PFSK-1 (cell line): ENCODE data around the gene CD163.

Experiments used
- FOXP2 ChIP-seq: optimal IDR thresholded peaks from 2 replicates; pipeline ENCODE3; 2011; ENCODE audit warnings: borderline replicate concordance, control low read depth, inconsistent platforms; ENCODE audit not compliant: insufficient read depth; ENCODE audit errors: extremely low read length, extremely low read depth
- POLR2AphosphoS5 ChIP-seq: IDR thresholded peaks from 2 replicates; pipeline ENCODE4 v1.6.1; 2012; ENCODE audit warnings: low read depth, mild to moderate bottlenecking, control low read depth, low read length, moderate library complexity
- SIN3A ChIP-seq: IDR thresholded peaks from 2 replicates; pipeline ENCODE4 v1.6.1; 2012; ENCODE audit warnings: mild to moderate bottlenecking, low read length, moderate library complexity, borderline replicate concordance; ENCODE audit not compliant: insufficient read depth
- TAF1 ChIP-seq: IDR thresholded peaks from 2 replicates; pipeline ENCODE4 v1.6.1; 2012; ENCODE audit warnings: low read length, control low read depth, borderline replicate concordance; ENCODE audit not compliant: insufficient read depth
- TF ChIP-seq, protein P1 (sequence below), 2 experiments: IDR thresholded peaks; 2 replicates each; pipeline versions ENCODE4 v1.6.1 to v1.8.0; 2011 to 2012; ENCODE audit warnings: low read depth in 2 of 2, low read length in 2 of 2, control low read depth in 1 of 2, inconsistent platforms in 1 of 2, mild to moderate bottlenecking in 1 of 2, moderate library complexity in 1 of 2; ENCODE audit not compliant: insufficient read depth in 1 of 2

The CD163 gene

GRCh38 chr12:7444537-7444936 is 59.0 kb downstream of the CD163 start:
- TF ChIP-seq POLR2AphosphoS5 (no peak), FOXP2 (no peak), TAF1 (no peak), SIN3A (no peak)
- TF ChIP-seq, protein P1, sequence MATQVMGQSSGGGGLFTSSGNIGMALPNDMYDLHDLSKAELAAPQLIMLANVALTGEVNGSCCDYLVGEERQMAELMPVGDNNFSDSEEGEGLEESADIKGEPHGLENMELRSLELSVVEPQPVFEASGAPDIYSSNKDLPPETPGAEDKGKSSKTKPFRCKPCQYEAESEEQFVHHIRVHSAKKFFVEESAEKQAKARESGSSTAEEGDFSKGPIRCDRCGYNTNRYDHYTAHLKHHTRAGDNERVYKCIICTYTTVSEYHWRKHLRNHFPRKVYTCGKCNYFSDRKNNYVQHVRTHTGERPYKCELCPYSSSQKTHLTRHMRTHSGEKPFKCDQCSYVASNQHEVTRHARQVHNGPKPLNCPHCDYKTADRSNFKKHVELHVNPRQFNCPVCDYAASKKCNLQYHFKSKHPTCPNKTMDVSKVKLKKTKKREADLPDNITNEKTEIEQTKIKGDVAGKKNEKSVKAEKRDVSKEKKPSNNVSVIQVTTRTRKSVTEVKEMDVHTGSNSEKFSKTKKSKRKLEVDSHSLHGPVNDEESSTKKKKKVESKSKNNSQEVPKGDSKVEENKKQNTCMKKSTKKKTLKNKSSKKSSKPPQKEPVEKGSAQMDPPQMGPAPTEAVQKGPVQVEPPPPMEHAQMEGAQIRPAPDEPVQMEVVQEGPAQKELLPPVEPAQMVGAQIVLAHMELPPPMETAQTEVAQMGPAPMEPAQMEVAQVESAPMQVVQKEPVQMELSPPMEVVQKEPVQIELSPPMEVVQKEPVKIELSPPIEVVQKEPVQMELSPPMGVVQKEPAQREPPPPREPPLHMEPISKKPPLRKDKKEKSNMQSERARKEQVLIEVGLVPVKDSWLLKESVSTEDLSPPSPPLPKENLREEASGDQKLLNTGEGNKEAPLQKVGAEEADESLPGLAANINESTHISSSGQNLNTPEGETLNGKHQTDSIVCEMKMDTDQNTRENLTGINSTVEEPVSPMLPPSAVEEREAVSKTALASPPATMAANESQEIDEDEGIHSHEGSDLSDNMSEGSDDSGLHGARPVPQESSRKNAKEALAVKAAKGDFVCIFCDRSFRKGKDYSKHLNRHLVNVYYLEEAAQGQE (IDR thresholded peaks at IDR 0.05; ENCODE audit: insufficient read depth in 1 of 2, low read depth in 2 of 2, low read length in 2 of 2), result no peak

DNA sequence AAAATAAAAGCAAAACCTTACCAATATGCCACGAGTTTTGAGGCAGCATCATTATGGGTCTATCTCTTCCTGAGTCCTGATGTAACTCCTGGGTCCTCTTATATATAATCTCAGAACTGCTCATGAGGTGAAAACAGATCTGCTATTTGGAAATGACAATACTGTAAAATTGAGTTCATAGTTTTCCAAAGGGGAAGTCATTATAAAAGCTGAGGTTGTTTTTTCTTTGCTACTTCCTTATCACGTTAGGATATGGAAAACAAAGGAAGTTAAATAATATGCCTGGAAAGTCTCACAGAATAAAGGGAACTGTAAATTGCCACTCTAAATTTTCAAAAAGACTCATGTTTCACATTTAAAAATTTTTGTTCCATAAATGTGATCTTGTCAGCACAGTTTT is 59.5 kb downstream of the CD163 start, which contains the start of gene CD163L1:
TSS of gene CD163L1 (minus strand) at position 78 of the 400 bp plus-strand sequence. CDS start at position 52, 26 bp downstream.
- TF ChIP-seq, protein P1 (IDR thresholded peaks at IDR 0.05; ENCODE audit: insufficient read depth in 1 of 2, low read depth in 2 of 2, low read length in 2 of 2), result no peak
- no peak for TF ChIP-seq SIN3A
- TF ChIP-seq POLR2AphosphoS5, result no peak
- no peak for TF ChIP-seq TAF1
- TF ChIP-seq FOXP2, result no peak

DNA sequence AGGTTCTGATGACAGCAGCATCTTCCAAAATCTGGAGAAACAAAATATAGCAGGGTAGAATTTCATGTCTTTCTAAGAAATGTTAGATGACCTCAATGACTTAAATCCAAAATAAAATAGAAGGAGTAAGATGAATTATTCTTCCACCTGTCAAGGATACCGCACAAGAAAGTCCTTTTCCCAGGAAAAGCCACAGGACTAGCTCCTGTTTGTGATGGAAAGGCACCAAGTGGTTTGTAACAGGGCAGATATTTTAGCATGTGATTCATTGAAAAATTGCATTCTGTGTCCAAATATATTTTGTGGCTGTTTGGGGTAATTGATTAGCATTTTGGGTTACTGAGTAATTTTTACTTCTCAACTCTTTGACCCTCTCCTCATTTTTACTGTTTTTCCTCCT is 62.4 kb downstream of the CD163 start:
- TF ChIP-seq SIN3A (no peak), FOXP2 (no peak), TAF1 (no peak), POLR2AphosphoS5 (no peak)
- TF ChIP-seq, protein P1 (IDR thresholded peaks at IDR 0.05; ENCODE audit: insufficient read depth in 1 of 2, low read depth in 2 of 2, low read length in 2 of 2), result no peak

GRCh38 chr12:7439579-7440505 is 63.7 kb downstream of the CD163 start:
- TF ChIP-seq POLR2AphosphoS5 (no peak), SIN3A (no peak), FOXP2 (no peak), TAF1 (no peak)
- TF ChIP-seq, protein P1 (IDR thresholded peaks at IDR 0.05; ENCODE audit: insufficient read depth in 1 of 2, low read depth in 2 of 2, low read length in 2 of 2), result no peak
